GM18907 (cell line): ENCODE measurements around the gene CFDP1.
"Not testable (repeated sequence)": the region's sequence is repeated elsewhere in the genome, so short reads cannot be mapped to it uniquely, and the experiment has no call there.

ENCODE experiments used
- ATAC-seq: cut with Tn5 transposase; IDR thresholded peaks from one replicate; pipeline ENCODE4 v1.9.1; 2021; ENCODE audit warnings: mild to moderate bottlenecking, moderate library complexity; ENCODE audit not compliant: unreplicated experiment

The CFDP1 gene

DNA sequence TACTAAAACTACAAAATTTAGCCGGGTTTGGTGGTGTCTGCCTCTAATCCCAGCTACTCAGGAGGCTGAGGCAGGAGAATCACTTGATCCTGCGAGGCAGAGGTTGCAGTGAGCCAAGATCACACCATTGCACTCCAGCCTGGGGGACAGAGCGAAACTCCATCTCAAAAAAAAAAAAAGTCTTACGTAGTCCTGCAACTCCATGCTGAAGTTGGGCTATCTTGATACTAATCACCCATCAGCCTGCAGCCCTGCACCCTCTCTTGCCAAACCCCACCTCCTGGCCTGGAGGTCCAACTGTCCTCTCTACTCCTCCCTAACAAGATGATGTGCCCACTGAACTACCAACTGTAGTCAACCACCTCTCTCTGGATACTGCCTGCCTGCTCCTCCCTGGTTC, 26.4 kb upstream of the CFDP1 start:
- ATAC-seq: no peak

DNA sequence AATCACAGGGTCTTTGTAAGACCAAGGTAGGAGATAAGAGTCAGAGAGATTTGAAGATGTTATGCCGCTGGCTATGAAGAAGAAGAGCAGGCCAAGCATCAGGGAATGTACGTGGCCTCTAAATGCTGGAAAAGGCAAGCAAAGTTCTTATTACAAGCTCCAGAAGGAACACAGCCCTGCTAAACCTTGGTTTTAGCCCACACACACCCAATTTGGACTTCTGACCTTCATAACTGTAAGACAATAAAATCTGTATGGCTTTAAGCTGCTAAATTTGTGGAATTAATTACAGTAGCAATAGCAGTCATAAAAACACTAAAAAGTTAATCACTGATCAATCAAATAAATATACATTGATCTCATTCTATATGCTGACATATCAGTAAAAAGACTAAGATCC, 25.1 kb upstream of the CFDP1 start:
- ATAC-seq: no peak

GRCh38 chr16:75458029-75458428, 24.7 kb upstream of the CFDP1 start:
- no peak for ATAC-seq

DNA sequence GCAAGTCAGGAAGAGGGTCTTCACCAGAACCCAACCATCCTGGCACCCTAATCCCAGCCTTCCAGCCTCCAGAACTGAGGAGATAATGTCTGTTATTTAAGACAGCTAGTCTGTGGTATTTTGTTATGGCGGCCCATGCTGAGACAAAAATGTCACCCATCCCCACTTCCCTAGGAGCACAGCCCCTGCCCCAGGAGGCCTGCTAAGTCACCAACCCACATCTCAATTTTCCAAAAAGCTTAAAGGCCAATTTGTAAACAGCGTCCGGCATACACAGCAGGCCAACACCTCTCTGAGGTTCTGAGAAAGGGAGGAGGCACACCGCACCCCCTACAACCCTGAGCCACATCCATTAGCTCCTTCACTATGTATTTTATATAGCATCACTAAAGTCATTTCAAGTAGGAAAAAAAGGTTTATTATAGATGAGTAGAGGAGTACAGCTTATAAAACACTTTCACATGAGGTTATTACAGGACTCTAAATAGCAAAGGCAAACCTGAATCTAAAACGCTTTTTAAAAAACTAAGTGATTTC, 24.2 kb upstream of the CFDP1 start:
- ATAC-seq: no peak

DNA sequence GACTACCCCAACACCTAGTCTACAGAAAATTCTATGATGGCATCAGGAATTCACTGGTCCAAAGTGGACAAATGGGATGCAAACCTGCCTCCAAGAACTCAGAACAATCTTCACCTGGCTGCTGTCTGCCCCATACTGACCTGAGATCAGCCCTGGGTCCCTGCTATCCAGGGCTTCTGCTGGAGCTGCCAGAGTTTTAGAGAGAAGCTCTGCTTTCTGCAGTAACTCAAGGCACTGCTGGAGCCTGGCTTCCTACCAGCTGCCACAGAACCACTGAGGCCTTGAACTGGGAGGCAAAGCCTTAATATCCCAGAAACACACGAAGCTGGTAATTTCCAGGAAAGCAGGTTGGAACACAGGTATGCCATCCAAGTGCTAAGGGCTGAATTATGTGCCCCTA, 23.7 kb upstream of the CFDP1 start:
- ATAC-seq: no peak

GRCh38 chr16:75456486-75456885, 23.2 kb upstream of the CFDP1 start:
- ATAC-seq: not testable (repeated sequence)

- no peak for ATAC-seq
These were observed 22.4 kb upstream of the CFDP1 start for GRCh38 chr16:75455677-75456076.

GRCh38 chr16:75452464-75453190, 19.3 kb upstream of the CFDP1 start:
- no peak for ATAC-seq

- no peak for ATAC-seq
These were observed 13.1 kb upstream of the CFDP1 start for GRCh38 chr16:75446416-75446815.

GRCh38 chr16:75445298-75445697, 12.0 kb upstream of the CFDP1 start:
- ATAC-seq: no peak

- no peak for ATAC-seq
These were observed 10.0 kb upstream of the CFDP1 start for GRCh38 chr16:75443298-75443697.

DNA sequence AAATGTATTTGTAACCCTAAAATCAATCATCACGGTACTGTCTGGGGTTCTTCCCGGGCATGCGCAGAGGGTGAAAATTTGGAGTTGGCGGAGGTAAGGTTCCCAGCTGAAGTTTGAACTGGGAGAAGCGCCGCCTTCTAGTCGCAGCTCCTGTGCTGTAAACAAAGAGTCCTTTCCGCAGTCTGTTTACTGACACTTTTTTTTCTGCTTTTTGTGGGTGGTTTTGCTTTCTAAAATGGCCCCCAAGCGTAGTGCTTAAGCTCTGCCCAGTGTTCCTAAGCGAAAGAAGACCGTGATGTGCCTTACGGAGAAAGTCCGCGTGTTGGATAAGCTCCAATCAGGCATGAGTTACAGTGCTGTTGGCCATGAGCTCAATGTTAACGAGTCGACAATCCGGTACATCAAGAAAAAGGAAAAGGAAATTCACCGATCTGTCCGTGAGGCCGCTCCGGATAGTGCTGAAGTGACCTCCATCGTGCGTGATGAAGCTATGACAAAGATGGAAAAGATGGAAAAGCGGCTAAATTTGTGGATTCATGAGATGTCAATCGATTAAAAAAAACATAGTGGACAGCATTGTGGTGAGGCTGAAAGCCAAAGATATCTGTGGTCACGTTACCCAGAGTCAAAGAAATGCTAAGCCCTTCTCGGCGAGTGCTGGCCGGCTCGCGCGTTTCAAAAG, 570 bp upstream of the CFDP1 start:
- peak; percentile 76 for ATAC-seq

DNA sequence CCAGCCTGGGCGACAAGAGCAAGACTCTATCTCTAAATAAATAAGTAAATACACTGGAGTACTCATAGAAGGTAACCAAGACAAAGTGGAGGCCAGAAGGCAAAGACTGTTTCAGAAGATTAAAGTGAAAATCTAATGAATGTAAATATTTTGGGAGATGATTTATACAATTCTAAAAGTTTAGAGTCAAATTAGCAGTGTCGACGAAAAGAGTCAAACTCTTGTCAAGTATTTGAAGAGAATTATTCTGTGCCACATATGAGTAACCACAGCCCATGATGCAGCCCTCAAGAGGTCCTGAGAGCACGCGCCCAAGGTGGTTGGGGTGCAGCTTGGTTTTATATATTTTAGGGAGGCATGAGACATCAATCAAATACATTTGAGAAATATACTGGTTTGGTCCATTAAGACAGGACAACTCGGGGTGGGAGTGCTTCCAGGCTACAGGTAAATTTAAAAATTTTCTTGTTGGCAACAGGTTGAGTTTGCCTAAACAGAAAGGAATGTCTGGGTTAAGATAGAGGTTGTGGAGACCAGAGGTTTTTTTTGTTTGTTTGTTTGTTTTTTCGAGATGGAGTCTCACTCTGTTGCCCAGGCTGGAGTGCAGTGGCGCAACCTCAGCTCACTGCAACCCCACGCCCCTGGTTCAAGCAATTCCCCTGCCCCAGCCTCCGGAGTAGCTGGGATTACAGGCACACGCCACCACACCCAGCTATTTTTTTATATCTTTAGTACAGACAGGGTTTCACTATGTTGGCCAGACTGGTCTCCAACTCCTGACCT, 3.5 kb downstream of the CFDP1 start:
- ATAC-seq: no peak

- not testable (repeated sequence) for ATAC-seq
These were observed 6.8 kb downstream of the CFDP1 start for GRCh38 chr16:75426524-75426923.

GRCh38 chr16:75424105-75424762, 9.1 kb downstream of the CFDP1 start:
- not testable (repeated sequence) for ATAC-seq

- ATAC-seq: no peak
These were observed 9.6 kb downstream of the CFDP1 start for GRCh38 chr16:75423723-75424104.

GRCh38 chr16:75421820-75422126, 11.5 kb downstream of the CFDP1 start:
- ATAC-seq: no peak

- ATAC-seq: peak; percentile 84
These were observed 12.1 kb downstream of the CFDP1 start for GRCh38 chr16:75420987-75421819.

DNA sequence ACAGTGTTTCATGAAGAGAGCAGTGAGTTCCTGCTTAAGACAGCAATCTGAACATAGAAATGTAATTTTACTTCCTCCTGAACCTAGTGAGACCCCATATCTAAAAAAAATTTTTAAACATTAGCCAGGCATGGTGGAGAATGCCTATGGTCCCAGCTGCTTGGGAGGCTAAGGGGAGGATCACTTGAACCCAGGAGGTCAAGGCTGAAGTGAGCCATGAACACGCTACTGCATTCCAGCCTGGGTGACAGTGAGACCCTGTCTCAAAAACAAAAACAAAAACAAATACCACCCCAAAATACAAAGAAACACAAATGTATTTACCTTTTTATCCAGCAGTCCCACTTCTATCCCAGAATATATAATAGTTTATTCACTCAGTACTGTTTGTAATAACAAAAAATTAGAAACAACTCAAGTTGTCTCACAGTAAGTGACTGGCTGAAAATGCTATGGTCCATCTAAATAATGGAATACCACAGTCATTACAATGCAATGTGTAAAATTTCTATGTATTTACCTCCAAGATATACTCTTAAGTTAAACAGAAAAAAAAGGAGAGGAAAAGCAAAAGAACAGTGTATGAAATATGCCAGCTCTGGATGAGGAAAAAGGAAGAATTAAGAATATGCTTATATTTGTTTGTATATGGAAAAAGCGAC, 16.3 kb downstream of the CFDP1 start:
- no peak for ATAC-seq
